HK-2 (cell line): ENCODE results near the gene SLC25A24.
A peak's percentile ranks its signal among the peaks of the same experiment; 100 is the strongest.
"Not testable (repeated sequence)": the region's sequence is repeated elsewhere in the genome, so short reads cannot be mapped to it uniquely, and the experiment has no call there.

ENCODE experiments used
- DNase-seq: peaks from one replicate; pipeline ENCODE4 v3.0.0-alpha.2; 2018; ENCODE audit not compliant: unreplicated experiment

Gene SLC25A24

GRCh38 chr1:108199781-108200686 is at the start of gene SLC25A24:
SLC25A24 (minus strand) TSS chr1:108200343; CDS start chr1:108200138, 205 bp downstream.
- DNase-seq, result peak; percentile 85

- not testable (repeated sequence) for DNase-seq
Observed at GRCh38 chr1:108243976-108244375, 43.8 kb upstream of the SLC25A24 start, which contains the start of gene NBPF4. NBPF4 (minus strand) TSS chr1:108244076; CDS start chr1:108243761, 315 bp downstream.

- not testable (repeated sequence) for DNase-seq
Observed at GRCh38 chr1:108239426-108239825, 39.3 kb upstream of the SLC25A24 start.

- not testable (repeated sequence) for DNase-seq
Observed at GRCh38 chr1:108235308-108235707, 35.2 kb upstream of the SLC25A24 start.

- not testable (repeated sequence) for DNase-seq
Observed at GRCh38 chr1:108232183-108232582, 32.0 kb upstream of the SLC25A24 start.

- DNase-seq, result not testable (repeated sequence)
Observed at GRCh38 chr1:108229976-108230375, 29.8 kb upstream of the SLC25A24 start.

GRCh38 chr1:108227772-108228171 is 27.6 kb upstream of the SLC25A24 start:
- DNase-seq, result not testable (repeated sequence)

- not testable (repeated sequence) for DNase-seq
Observed at GRCh38 chr1:108226855-108227254, 26.7 kb upstream of the SLC25A24 start.

GRCh38 chr1:108223226-108223625 is 23.1 kb upstream of the SLC25A24 start:
- DNase-seq, result not testable (repeated sequence)

GRCh38 chr1:108217515-108218174 is 17.5 kb upstream of the SLC25A24 start:
- not testable (repeated sequence) for DNase-seq

GRCh38 chr1:108217007-108217406 is 16.9 kb upstream of the SLC25A24 start:
- not testable (repeated sequence) for DNase-seq

GRCh38 chr1:108216028-108216890 is 16.1 kb upstream of the SLC25A24 start:
- not testable (repeated sequence) for DNase-seq

- DNase-seq, result not testable (repeated sequence)
Observed at GRCh38 chr1:108214641-108215465, 14.7 kb upstream of the SLC25A24 start.

GRCh38 chr1:108211014-108211413 is 10.9 kb upstream of the SLC25A24 start:
- DNase-seq, result no peak

GRCh38 chr1:108209456-108210108 is 9.4 kb upstream of the SLC25A24 start:
- no peak for DNase-seq

- no peak for DNase-seq
Observed at GRCh38 chr1:108208724-108209446, 8.7 kb upstream of the SLC25A24 start.

GRCh38 chr1:108203582-108203981 is 3.4 kb upstream of the SLC25A24 start:
- not testable (repeated sequence) for DNase-seq

- DNase-seq, result no peak
Observed at GRCh38 chr1:108201687-108202086, 1.5 kb upstream of the SLC25A24 start.

- peak; percentile 51 for DNase-seq
Observed at GRCh38 chr1:108200687-108201051, 526 bp upstream of the SLC25A24 start.
